H1 (cell line): Measurements from ENCODE around the gene CEP85. TPM values are rescaled to one million over a fixed set of nuclear protein-coding genes. Genes with fewer than 3 reads are reported as not detected.

Experiments
- BACH1 ChIP-seq: IDR thresholded peaks from 2 replicates; pipeline ENCODE4 v1.6.1; 2012; ENCODE audit warnings: low read length, improper control_type of control experiment
- CBX5 ChIP-seq: fragments of 300-800, 300-1000 bp; sonication (generic); IDR thresholded peaks from 2 replicates; pipeline ENCODE4 v1.7.1; 2016; ENCODE audit warnings: antibody characterized with exemption, low read length, low read depth
- KDM1A ChIP-seq: fragments of 200-600, 300-600 bp; sonication (generic); IDR thresholded peaks from 2 replicates; pipeline ENCODE4 v1.7.1; 2016; ENCODE audit warnings: mild to moderate bottlenecking, low read length, borderline replicate concordance
- KDM4A ChIP-seq: IDR thresholded peaks from one replicate; pipeline ENCODE4 v1.7.1; 2012; ENCODE audit warnings: low read depth, mild to moderate bottlenecking, moderate library complexity, low read length, inconsistent platforms; ENCODE audit not compliant: severe bottlenecking
- POLR2AphosphoS5 ChIP-seq: IDR thresholded peaks from 2 replicates; pipeline ENCODE4 v1.6.1; 2011; ENCODE audit warnings: low read depth, low read length
- RFX5 ChIP-seq: IDR thresholded peaks from 2 replicates; pipeline ENCODE4 v1.6.1; 2011; ENCODE audit warnings: low read depth, low read length, improper control_type of control experiment, borderline replicate concordance
- RNF2 ChIP-seq: fragments of 200-900, 300-1000 bp; sonication (generic); IDR thresholded peaks from 2 replicates; pipeline ENCODE4 v1.7.1; 2016; ENCODE audit warnings: borderline replicate concordance, low read depth, mild to moderate bottlenecking, antibody characterized with exemption, low read length; ENCODE audit not compliant: poor library complexity, severe bottlenecking; ENCODE audit errors: missing control alignments
- SP1 ChIP-seq: IDR thresholded peaks from 2 replicates; pipeline ENCODE4 v1.6.1; 2011; ENCODE audit warnings: low read depth, low read length
- TBP ChIP-seq: IDR thresholded peaks from 2 replicates; pipeline ENCODE4 v1.6.1; 2011; ENCODE audit warnings: low read depth, low read length, improper control_type of control experiment
- polyA plus RNA-seq, 7 experiments: library from polyadenylated mRNA; depleted of rRNA in 3 of 7; stranded (reverse) in 5 of 7; unstranded in 2 of 7; fragments of >200 nt in 5 of 7; fragments of 200-250 nt in 2 of 7; gene quantifications; 1 replicate in 5 of 7; 2 replicates in 1 of 7; 4 replicates in 1 of 7; pipeline versions ENCODE4 v1.2.1 to v1.2.3, GENCODE V29; 2011 to 2013; ENCODE audit warnings: missing spikeins in 2 of 7, mixed read lengths in 2 of 7
- total RNA-seq: library from RNA; stranded (reverse); fragmentation: NEBNext Ultra II Directional; extraction: Animal tissue kit (Norgen Biotek cat#: 25700); gene quantifications from 2 replicates; pipeline ENCODE4 v1.2.1, GENCODE V29; 2021

CEP85 gene
- total and polyA plus RNA-seq, 2 of the 8 experiments (the other 6 are each of a cell fraction or from before 2014, with no cell fraction given): 40.4 to 43.7 TPM

- TF ChIP-seq RNF2 (no peak), CBX5 (no peak), TBP (no peak), KDM1A (no peak), KDM4A (no peak), RFX5 (no peak), POLR2AphosphoS5 (no peak), SP1 (no peak), BACH1 (no peak)
Observed at GRCh38 chr1:26286064-26286416, 52.0 kb downstream of the CEP85 start (continued).
